BJ (cell line): ENCODE measurements around the gene CSN1S1. TPM values are rescaled to one million over a fixed set of nuclear protein-coding genes. Genes with fewer than 3 reads are reported as not detected.
"Not testable (repeated sequence)": the region's sequence is repeated elsewhere in the genome, so short reads cannot be mapped to it uniquely, and the experiment has no call there.

Experiments
- CTCF ChIA-PET: fragments of 350-600 bp; formaldehyde crosslinking; extraction: SDS; loops from one replicate; lab custom pipeline; 2021; ENCODE audit warnings: antibody characterized with exemption, inconsistent platforms; lab: Yijun Ruan, JAX
- POLR2A ChIA-PET: fragments of 300-600 bp; sonication (Branson Sonifier 250); formaldehyde crosslinking; extraction: SDS; loops from one replicate; lab custom pipeline; 2021; ENCODE audit warnings: antibody characterized with exemption; lab: Charles Lee
- DNase-seq: peaks from one replicate; pipeline ENCODE4 v3.0.0-alpha.2; 2011; ENCODE audit warnings: low read depth
- H3K27me3 ChIP-seq: 2 replicates; pipeline ENCODE4 v1.6.0; 2011; ENCODE audit warnings: low read length; ENCODE audit not compliant: control insufficient read depth, insufficient read depth
- H3K36me3 ChIP-seq: 2 replicates; pipeline ENCODE4 v1.5.1; 2011; ENCODE audit warnings: low read length; ENCODE audit not compliant: control insufficient read depth, insufficient read depth
- H3K4me3 ChIP-seq: 2 replicates; pipeline ENCODE4 v1.5.1; 2011; ENCODE audit warnings: low read depth, mild to moderate bottlenecking, control low read depth, low read length
- CTCF ChIP-seq: IDR thresholded peaks from 2 replicates; pipeline ENCODE4 v1.5.1; 2011; ENCODE audit warnings: low read depth, mild to moderate bottlenecking, control low read depth, inconsistent platforms, low read length, moderate library complexity; ENCODE audit not compliant: insufficient read depth
- polyA plus RNA-seq: library from polyadenylated mRNA; depleted of rRNA; stranded (reverse); fragments of >200 nt; gene quantifications from 2 replicates; pipeline ENCODE4 v1.2.3, GENCODE V29; 2011

CSN1S1 gene
- polyA plus RNA-seq, 1 experiment, result not detected

GRCh38 chr4:69920874-69921273 lies 10.0 kb upstream of the CSN1S1 start:
- H3K27me3 ChIP-seq, result no peaks in the 10 kb centered on the region
- POLR2A ChIA-PET, result no interaction called here
- CTCF ChIA-PET, result no interaction called here
- no peak for TF ChIP-seq CTCF
- H3K4me3 ChIP-seq, result no peak overlapping the region
- no peaks in the 10 kb centered on the region for H3K36me3 ChIP-seq
- DNase-seq, result no peak

- DNase-seq, H3K36me3 ChIP-seq, CTCF ChIA-PET, H3K4me3 ChIP-seq, POLR2A ChIA-PET, H3K27me3 ChIP-seq: not testable (repeated sequence)
Observed at GRCh38 chr4:69923782-69924410, 7.0 kb upstream of the CSN1S1 start.

- no peak for TF ChIP-seq CTCF
- no peak for DNase-seq
- no peaks in the 10 kb centered on the region for H3K36me3 ChIP-seq
- H3K4me3 ChIP-seq, result no peak overlapping the region
- POLR2A ChIA-PET, result no interaction called here
- H3K27me3 ChIP-seq, result no peaks in the 10 kb centered on the region
- CTCF ChIA-PET, result no interaction called here
Observed at GRCh38 chr4:69934150-69934549, 3.3 kb downstream of the CSN1S1 start.

- POLR2A ChIA-PET, result no interaction called here
Observed at GRCh38 chr4:69936566-69936965, 5.7 kb downstream of the CSN1S1 start.

GRCh38 chr4:69951602-69952001 lies 20.7 kb downstream of the CSN1S1 start:
- TF ChIP-seq CTCF, result no peak
- Histone ChIP-seq H3K27me3 (no peaks in the 10 kb centered on the region), H3K36me3 (no peaks in the 10 kb centered on the region), H3K4me3 (no peak overlapping the region)
- ChIA-PET CTCF (no interaction called here), POLR2A (no interaction called here)
- no peak for DNase-seq

More at GRCh38 chr4:69936566-69936965, 5.7 kb downstream of the CSN1S1 start:
- no peak overlapping the region for H3K4me3 ChIP-seq
- CTCF ChIA-PET, result no interaction called here
- DNase-seq, result no peak
- no peaks in the 10 kb centered on the region for H3K27me3 ChIP-seq
- TF ChIP-seq CTCF, result no peak
- H3K36me3 ChIP-seq, result no peaks in the 10 kb centered on the region

- TF ChIP-seq CTCF, result no peak
- ChIA-PET POLR2A (no interaction called here), CTCF (no interaction called here)
- Histone ChIP-seq H3K36me3 (no peaks in the 10 kb centered on the region), H3K4me3 (no peak overlapping the region), H3K27me3 (no peaks in the 10 kb centered on the region)
- no peak for DNase-seq
Observed at GRCh38 chr4:69957209-69957608, 26.3 kb downstream of the CSN1S1 start.
